Gastroesophageal sphincter (tissue), 3 donors: Measurements from ENCODE around the gene SRM.

Experiments
- CTCF ChIP-seq, 4 experiments: fragments of 200-600 bp in 2 of 4; fragments of 450-650 bp in 2 of 4; sonication (generic) in 1 of 4; IDR thresholded peaks; one replicate each; pipeline ENCODE4 v1.5.1; 2017 to 2019; ENCODE audit warnings: antibody characterized with exemption in 4 of 4, mild to moderate bottlenecking in 2 of 4, moderate library complexity in 2 of 4
- POLR2AphosphoS5 ChIP-seq: sonication (generic); formaldehyde crosslinking; IDR thresholded peaks from one replicate; pipeline ENCODE4 v1.6.1; 2017; ENCODE audit warnings: antibody characterized with exemption

- TF ChIP-seq POLR2AphosphoS5: peak; percentile 51
- peak in 1 of 4 experiments; percentile 20 for TF ChIP-seq CTCF (IDR thresholded peaks at IDR 0.05)
These were observed 39.7 kb upstream of the SRM start, which contains the start of gene EXOSC10 for GRCh38 chr1:11099310-11100148.
